Hippocampal formation (tissue), 2 donors: Measurements from ENCODE around the gene VKORC1L1.
"Not testable (repeated sequence)": the region's sequence is repeated elsewhere in the genome, so short reads cannot be mapped to it uniquely, and the experiment has no call there.

Experiments
- DNase-seq, 2 donors: peaks; one replicate each; lab custom pipeline; 2025; lab: John Stamatoyannopoulos, UW

Gene VKORC1L1

GRCh38 chr7:65937296-65937695, 64.4 kb downstream of the VKORC1L1 start:
- DNase-seq = no peak

- no peak for DNase-seq
These were observed 65.5 kb downstream of the VKORC1L1 start for GRCh38 chr7:65938336-65938895.

DNA sequence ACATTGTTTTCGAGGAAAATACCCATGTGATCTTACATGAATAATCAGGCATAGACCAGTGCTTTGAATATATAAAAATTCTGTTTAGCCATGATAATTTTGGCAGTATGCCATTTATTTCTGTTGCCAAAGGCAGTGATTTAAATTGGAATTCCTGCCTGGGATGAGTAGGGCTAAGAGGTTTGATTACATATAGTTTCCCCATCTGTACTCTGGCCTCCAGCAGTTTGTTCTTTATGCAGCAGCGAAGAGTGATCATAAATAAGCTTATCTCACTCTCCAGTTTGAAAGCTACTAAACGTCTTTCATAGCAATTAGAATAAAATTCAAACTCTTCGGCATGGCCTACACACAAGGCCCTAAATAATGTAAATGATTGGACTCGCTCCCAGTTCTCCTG, 72.9 kb downstream of the VKORC1L1 start:
- not testable (repeated sequence) for DNase-seq

GRCh38 chr7:65946904-65947303, 74.0 kb downstream of the VKORC1L1 start:
- DNase-seq = no peak

- DNase-seq = no peak
These were observed 79.1 kb downstream of the VKORC1L1 start for GRCh38 chr7:65951837-65952578.

DNA sequence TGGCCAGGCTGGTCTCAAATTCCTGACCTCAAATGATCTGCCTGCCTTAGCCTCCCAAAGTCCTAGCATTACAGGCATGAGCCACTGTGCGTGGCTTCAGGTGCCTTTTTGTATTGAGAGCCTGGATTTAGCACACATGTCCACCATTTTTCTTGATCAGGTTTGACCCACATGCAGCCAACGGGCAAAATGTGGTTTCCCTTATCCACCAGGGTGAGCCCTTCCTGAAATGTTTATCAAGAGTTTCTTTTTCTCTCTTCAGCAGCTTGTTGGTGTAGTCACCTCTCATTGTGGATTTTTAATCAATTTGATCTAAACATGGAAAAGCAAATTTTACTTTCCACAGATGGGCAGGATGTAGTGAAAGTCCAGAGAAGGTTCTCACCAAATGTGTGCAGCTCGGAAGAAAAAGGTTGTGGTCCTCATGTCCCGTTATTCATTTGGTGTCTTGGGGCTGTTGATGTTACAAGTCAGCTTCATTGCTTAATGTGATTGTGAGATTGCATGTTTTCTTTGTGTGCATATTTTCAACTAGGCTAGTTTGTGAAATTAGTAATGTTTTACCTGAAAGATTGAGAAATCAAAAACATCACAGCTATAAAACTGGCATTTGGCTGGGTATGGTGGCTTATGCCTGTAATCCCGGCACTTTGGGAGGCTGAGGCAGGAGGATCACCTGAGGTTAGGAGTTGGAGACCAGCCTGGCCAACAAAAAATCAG, 80.3 kb downstream of the VKORC1L1 start:
- DNase-seq = no peak

DNA sequence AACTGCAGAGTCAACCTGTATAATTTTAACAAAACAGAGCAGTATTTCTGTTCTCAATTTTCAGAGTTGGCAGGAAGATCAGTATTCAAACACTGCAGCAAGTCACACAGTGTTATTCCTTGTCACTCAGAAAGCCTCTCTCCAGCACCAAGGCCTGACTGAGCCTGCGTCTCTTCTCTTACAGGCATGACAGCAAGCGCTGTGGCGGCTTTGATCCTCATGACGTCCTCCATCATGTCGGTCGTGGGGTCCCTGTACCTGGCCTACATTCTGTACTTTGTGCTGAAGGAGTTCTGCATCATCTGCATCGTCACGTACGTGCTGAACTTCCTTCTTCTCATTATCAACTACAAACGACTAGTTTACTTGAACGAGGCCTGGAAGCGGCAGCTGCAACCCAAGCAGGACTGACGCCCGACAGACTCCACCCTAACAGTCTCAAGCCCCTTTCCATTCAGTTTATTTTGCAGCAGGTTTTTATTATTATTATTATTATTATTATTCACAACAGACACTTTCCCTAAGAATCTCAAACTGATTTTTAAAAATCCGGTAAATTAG, 81.1 kb downstream of the VKORC1L1 start:
- DNase-seq = no peak

DNA sequence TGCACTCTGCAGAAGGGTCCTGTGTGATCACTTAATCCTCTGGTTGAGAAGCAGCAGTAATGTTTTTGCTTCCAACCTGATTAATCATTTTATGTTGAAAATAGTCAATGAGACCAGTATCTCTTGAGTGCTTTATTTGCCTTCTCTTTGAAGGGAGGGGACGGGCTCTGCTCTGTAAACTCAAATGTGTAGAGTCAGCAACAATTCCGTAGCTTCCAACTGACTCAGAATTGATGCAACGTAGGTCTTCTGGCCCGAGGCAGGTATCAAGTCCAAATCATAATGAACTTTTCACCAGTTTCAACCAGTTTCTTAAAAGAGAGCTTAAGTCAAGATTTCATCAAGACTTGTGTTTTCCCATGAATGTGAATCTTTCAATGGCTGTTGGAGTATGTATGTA, 82.8 kb downstream of the VKORC1L1 start:
- no peak for DNase-seq

DNA sequence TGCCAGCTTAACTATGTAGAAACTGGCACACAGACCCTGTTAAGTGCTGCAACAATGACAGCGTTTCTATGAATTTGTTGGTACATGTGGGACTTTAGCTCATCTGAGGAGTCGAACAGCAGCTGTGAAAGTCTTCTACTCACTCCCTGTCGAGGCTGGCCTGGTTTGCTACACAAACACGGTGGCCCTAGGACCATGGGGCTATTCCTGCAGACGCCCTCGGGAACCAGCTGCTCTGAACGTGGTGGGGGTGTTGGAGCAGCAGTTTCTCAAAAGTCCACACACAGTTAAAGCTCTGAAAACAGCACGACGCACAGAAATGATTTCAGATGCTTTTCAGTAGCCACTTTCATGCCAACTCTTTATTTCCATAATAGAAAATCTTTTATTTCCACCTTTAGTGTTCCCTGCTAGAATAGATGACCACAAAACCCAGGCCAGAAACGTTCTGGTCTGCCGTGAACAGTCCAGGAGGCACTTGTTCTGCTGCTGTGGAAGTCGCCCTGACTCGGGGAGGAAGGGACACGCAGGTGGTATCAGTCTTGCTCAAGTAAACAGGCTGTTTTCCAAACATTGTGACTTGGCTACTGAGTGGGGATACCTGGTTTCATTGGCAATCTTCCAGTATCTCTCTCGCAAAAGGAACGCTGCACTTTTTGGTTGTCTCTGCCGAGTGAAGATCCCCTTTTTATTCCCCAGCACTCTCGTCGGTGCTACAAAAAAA, 87.6 kb downstream of the VKORC1L1 start:
- no peak for DNase-seq

GRCh38 chr7:65962033-65962432, 89.2 kb downstream of the VKORC1L1 start:
- DNase-seq = no peak

DNA sequence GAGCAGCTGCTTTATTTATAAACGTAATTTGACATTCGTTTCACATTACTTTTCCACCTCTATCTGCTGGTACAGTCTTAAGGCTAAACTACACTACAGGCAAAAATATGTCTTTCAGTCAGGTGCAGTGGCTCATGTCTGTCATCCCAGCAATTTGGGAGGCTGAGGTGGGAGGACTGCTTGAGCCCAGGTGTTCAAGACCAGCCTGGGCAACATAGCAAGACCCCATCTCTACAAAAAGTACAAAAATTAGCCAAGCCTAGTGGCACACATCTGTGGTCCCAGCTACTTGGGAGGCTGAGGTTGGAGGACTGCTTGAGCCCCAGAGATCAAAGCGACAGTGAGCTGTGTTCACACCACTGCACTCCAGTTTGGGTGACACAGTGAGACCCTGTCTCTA, 91.8 kb downstream of the VKORC1L1 start:
- not testable (repeated sequence) for DNase-seq

GRCh38 chr7:65966146-65966545, 93.3 kb downstream of the VKORC1L1 start:
- DNase-seq = no peak

GRCh38 chr7:65967361-65968155, 94.7 kb downstream of the VKORC1L1 start:
- DNase-seq = no peak

GRCh38 chr7:65968256-65969185, 95.6 kb downstream of the VKORC1L1 start:
- DNase-seq = no peak

DNA sequence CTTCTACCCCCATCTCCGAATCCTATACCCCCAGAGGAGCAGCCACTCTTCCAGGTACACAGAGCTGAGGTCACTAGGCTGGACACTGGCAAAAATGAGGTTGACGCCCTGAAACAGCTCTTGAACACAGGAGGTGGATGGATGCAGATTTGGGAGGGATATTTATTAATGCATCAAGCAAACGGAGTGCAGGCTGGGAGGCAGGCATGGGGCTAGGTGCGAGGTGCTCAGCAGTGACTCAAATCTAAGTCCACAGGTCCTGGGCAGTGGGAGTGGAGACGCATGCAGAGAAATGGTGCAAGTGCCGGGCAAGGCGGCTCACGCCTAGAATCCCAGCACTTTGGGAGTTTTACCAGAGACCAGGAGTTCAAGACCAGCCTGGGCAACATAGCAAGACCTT, 98.1 kb downstream of the VKORC1L1 start:
- DNase-seq = no peak

- no peak for DNase-seq
These were observed 100.1 kb downstream of the VKORC1L1 start for GRCh38 chr7:65972976-65973375.

DNA sequence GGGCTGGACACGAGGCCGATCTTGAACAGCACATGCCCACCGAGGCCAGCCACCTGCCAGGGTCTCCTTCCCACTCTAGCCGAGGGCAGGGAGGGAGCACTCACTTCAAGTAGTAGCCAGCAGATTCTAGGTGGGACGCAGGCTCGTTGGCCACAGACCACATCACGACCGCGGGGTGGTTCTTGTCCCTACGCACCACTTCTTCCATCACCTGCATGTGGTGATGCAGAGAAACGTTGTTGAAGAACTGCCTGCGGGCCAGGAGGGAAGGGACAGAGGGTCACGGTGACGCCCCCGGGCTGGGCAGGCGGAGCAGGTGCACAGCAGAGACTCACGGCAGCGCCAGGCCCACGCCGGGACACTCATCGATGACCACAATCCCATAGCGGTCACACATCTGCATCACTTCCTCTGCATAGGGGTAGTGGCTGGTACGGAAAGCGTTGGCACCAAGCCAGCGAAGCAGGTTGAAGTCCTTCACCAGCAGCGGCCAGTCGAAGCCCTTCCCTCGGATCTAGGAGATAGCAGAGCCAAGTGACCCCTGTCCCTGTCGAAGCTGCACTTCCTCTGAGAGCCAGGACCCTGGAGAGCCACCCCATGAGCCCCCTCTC, 101.4 kb downstream of the VKORC1L1 start:
- DNase-seq = no peak

GRCh38 chr7:65974876-65975275, 102.0 kb downstream of the VKORC1L1 start:
- no peak for DNase-seq

- no peak for DNase-seq
These were observed 103.1 kb downstream of the VKORC1L1 start for GRCh38 chr7:65975814-65976445.
